GM21360 (cell line): Measurements from ENCODE around the gene TBX4.

Experiments
- ATAC-seq: cut with Tn5 transposase; IDR thresholded peaks from one replicate; pipeline ENCODE4 v1.9.1; 2021; ENCODE audit warnings: mild to moderate bottlenecking, moderate library complexity; ENCODE audit not compliant: unreplicated experiment

The TBX4 gene

GRCh38 chr17:61452301-61453290 lies at the start of gene TBX4:
Gene TBX4 (plus strand): TSS chr17:61452422. CDS start chr17:61456491, 4,069 bp downstream.
- no peak for ATAC-seq

GRCh38 chr17:61402978-61403800 lies 49.0 kb upstream of the TBX4 start:
- ATAC-seq = no peak

GRCh38 chr17:61403801-61404662 lies 48.2 kb upstream of the TBX4 start:
- no peak for ATAC-seq

- ATAC-seq = no peak
Measured at GRCh38 chr17:61404663-61404912, 47.6 kb upstream of the TBX4 start.

GRCh38 chr17:61404913-61405685 lies 47.1 kb upstream of the TBX4 start:
- ATAC-seq = no peak

- no peak for ATAC-seq
Measured at GRCh38 chr17:61405686-61406536, 46.3 kb upstream of the TBX4 start.

GRCh38 chr17:61406537-61406845 lies 45.7 kb upstream of the TBX4 start:
- ATAC-seq = no peak

GRCh38 chr17:61406971-61407911 lies 45.0 kb upstream of the TBX4 start:
- ATAC-seq = no peak

- ATAC-seq = no peak
Measured at GRCh38 chr17:61408151-61409041, 43.8 kb upstream of the TBX4 start.

- ATAC-seq = no peak
Measured at GRCh38 chr17:61409301-61410112, 42.7 kb upstream of the TBX4 start.

- ATAC-seq = no peak
Measured at GRCh38 chr17:61410141-61411010, 41.8 kb upstream of the TBX4 start.

- ATAC-seq = no peak
Measured at GRCh38 chr17:61411011-61411260, 41.3 kb upstream of the TBX4 start.

GRCh38 chr17:61411261-61412142 lies 40.7 kb upstream of the TBX4 start:
- ATAC-seq = no peak

GRCh38 chr17:61412143-61412859 lies 39.9 kb upstream of the TBX4 start:
- peak; percentile 69 for ATAC-seq
